ENCODE results near the gene GZF1. TPM values are rescaled to one million over a fixed set of nuclear protein-coding genes. Genes with fewer than 3 reads are reported as not detected.

Gene GZF1
- polyA plus RNA-seq, 1 of the 3 experiments (the other 2 are of a cell fraction): 20.6 TPM

DNA sequence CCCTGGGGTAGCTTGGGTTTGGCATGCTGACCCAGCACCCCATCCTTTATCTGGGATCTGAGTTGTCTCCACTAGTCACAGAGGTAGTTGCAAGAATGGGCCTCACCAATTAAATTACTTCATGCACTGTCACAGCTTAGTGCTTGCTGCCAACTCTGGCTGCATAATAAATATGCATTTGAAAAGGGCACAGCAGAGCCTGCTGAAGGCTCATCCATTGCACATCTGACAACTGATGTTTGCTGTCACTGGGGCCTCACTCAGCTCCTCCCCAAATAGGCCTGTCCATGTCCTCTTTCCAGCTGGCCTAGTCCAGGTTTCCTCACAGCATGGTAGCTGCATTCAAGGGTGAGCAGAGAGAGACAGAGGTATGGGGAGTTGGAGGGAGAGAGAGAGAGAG lies 24.7 kb upstream of the GZF1 start:
- Histone ChIP-seq H3K4me2 (no peak overlapping the region), H3K9ac (no peak overlapping the region), H3K27ac (ENCODE audit: low read depth in 2 of 2, low read length in 1 of 2) (no peak overlapping the region), H3K36me3 (replicated peaks in 1 of 2; ENCODE audit: control insufficient read depth in 1 of 2, insufficient read depth in 2 of 2, low read length in 1 of 2) (no peaks in the 10 kb centered on the region), H3K4me1 (ENCODE audit: control insufficient read depth in 1 of 2, insufficient read depth in 2 of 2, low read depth in 1 of 2, low read length in 1 of 2) (no peaks in the 10 kb centered on the region; a peak in 1 of 4 replicates), H3K79me2 (ENCODE audit: insufficient read depth) (no peaks in the 10 kb centered on the region), H3K4me3 (ENCODE audit: low read depth in 2 of 2, low read length in 1 of 2) (no peak overlapping the region), H4K20me1 (ENCODE audit: insufficient read depth) (no peaks in the 10 kb centered on the region), H3K9me3 (no peaks in the 10 kb centered on the region), H3F3A (replicated peaks; ENCODE audit: insufficient read depth) (no peaks in the 10 kb centered on the region), H3K9me2 (no peaks in the 10 kb centered on the region), H2AFZ (ENCODE audit: low read depth) (no peak overlapping the region), H3K27me3 (ENCODE audit: insufficient read depth) (peaks cover 18% of the 10 kb centered on the region; the same call in 1 of the 2 replicates)
- no peak for TF ChIP-seq SIN3A (IDR thresholded peaks at IDR 0.05; ENCODE audit: borderline replicate concordance, low read depth, low read length)
- TF ChIP-seq, protein P1, sequence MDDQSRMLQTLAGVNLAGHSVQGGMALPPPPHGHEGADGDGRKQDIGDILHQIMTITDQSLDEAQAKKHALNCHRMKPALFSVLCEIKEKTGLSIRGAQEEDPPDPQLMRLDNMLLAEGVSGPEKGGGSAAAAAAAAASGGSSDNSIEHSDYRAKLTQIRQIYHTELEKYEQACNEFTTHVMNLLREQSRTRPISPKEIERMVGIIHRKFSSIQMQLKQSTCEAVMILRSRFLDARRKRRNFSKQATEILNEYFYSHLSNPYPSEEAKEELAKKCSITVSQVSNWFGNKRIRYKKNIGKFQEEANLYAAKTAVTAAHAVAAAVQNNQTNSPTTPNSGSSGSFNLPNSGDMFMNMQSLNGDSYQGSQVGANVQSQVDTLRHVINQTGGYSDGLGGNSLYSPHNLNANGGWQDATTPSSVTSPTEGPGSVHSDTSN (IDR thresholded peaks at IDR 0.05): no peak
- no peak for TF ChIP-seq POLR2AphosphoS5 (IDR thresholded peaks at IDR 0.05; ENCODE audit: low read depth, low read length)
- TF ChIP-seq SMC3 (IDR thresholded peaks at IDR 0.05; ENCODE audit: low read depth, low read length): no peak
- no peak for TF ChIP-seq FOXJ3 (CRISPR knock-in tag; IDR thresholded peaks at IDR 0.05)
- no peak for TF ChIP-seq GATA2 (CRISPR knock-in tag; IDR thresholded peaks at IDR 0.05)
- TF ChIP-seq JUND (IDR thresholded peaks at IDR 0.05): no peak
- TF ChIP-seq CTCF (IDR thresholded peaks at IDR 0.05): no peak
- TF ChIP-seq TEAD4 (IDR thresholded peaks at IDR 0.05; ENCODE audit: borderline replicate concordance, insufficient read depth): no peak
- no peak for TF ChIP-seq FOSL2 (IDR thresholded peaks at IDR 0.05; ENCODE audit: borderline replicate concordance, low read depth)
- TF ChIP-seq, protein P2, sequence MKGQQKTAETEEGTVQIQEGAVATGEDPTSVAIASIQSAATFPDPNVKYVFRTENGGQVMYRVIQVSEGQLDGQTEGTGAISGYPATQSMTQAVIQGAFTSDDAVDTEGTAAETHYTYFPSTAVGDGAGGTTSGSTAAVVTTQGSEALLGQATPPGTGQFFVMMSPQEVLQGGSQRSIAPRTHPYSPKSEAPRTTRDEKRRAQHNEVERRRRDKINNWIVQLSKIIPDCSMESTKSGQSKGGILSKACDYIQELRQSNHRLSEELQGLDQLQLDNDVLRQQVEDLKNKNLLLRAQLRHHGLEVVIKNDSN (IDR thresholded peaks at IDR 0.05; ENCODE audit: borderline replicate concordance, low read depth): no peak
- no peak for TF ChIP-seq RXRA (IDR thresholded peaks at IDR 0.05; ENCODE audit: borderline replicate concordance, low read depth)
- no peak for TF ChIP-seq CHD2 (IDR thresholded peaks at IDR 0.05; ENCODE audit: low read length, partially characterized antibody)
- TF ChIP-seq MEF2A (IDR thresholded peaks at IDR 0.05; ENCODE audit: borderline replicate concordance, low read depth): no peak
- no peak for TF ChIP-seq FOXM1 (IDR thresholded peaks at IDR 0.05; ENCODE audit: low read depth)
- TF ChIP-seq, protein P3, sequence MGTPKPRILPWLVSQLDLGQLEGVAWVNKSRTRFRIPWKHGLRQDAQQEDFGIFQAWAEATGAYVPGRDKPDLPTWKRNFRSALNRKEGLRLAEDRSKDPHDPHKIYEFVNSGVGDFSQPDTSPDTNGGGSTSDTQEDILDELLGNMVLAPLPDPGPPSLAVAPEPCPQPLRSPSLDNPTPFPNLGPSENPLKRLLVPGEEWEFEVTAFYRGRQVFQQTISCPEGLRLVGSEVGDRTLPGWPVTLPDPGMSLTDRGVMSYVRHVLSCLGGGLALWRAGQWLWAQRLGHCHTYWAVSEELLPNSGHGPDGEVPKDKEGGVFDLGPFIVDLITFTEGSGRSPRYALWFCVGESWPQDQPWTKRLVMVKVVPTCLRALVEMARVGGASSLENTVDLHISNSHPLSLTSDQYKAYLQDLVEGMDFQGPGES (IDR thresholded peaks at IDR 0.05; ENCODE audit: low read depth, low read length): no peak
- TF ChIP-seq MXI1 (IDR thresholded peaks at IDR 0.05; ENCODE audit: low read depth, low read length): no peak
- no peak for TF ChIP-seq MAX (IDR thresholded peaks at IDR 0.05; ENCODE audit: low read depth)
- DNase-seq: no peak
- CTCF ChIA-PET: interaction anchor here (0.5 to 9.0 kb wide), 3 partner anchors 149 to 998 kb away, joined by 3 to 131 read pairs (median 4); no protein-coding TSS in a partner anchor
- POLR2A ChIA-PET: no interaction called here

Data from SK-N-SH (cell line).